WTC11 (cell line): Measurements from ENCODE around the gene EDEM2. TPM values are rescaled to one million over a fixed set of nuclear protein-coding genes. Genes with fewer than 3 reads are reported as not detected.
"Not testable (repeated sequence)": the region's sequence is repeated elsewhere in the genome, so short reads cannot be mapped to it uniquely, and the experiment has no call there.

Experiments used
- ATAC-seq: fragments of 200-7000 bp; cut with Tn5 transposase; 2 replicates; pipeline ENCODE4 v1.10.0; 2021; ENCODE audit warnings: mild to moderate bottlenecking, moderate library complexity
- CTCF ChIA-PET: fragments of 300-600 bp; sonication (Branson Sonifier 250); formaldehyde crosslinking; loops from one replicate; lab custom pipeline; 2021; ENCODE audit warnings: antibody characterized with exemption; lab: Charles Lee
- POLR2A ChIA-PET: fragments of 350-600 bp; sonication (Branson Sonifier 250); formaldehyde crosslinking; loops from one replicate; lab custom pipeline; 2021; ENCODE audit warnings: antibody characterized with exemption; lab: Charles Lee
- DNase-seq: peaks from one replicate; pipeline ENCODE4 v3.0.0; 2021; ENCODE audit warnings: low spot score
- H3K27ac Mint-ChIP-seq: 2 replicates; pipeline ENCODE4 v1.8.0; 2021; ENCODE audit warnings: mixed read lengths
- H3K27me3 Mint-ChIP-seq: 2 replicates; pipeline ENCODE4 v1.8.0; 2021; ENCODE audit warnings: low read depth, mild to moderate bottlenecking, moderate library complexity, mixed read lengths
- H3K36me3 Mint-ChIP-seq: 2 replicates; pipeline ENCODE4 v1.8.0; 2021; ENCODE audit warnings: mixed read lengths
- H3K4me1 Mint-ChIP-seq: 2 replicates; pipeline ENCODE4 v1.8.0; 2022; ENCODE audit warnings: mixed read lengths
- H3K4me3 Mint-ChIP-seq: 2 replicates; pipeline ENCODE4 v1.8.0; 2021; ENCODE audit warnings: mild to moderate bottlenecking, moderate library complexity, mixed read lengths
- H3K9me3 Mint-ChIP-seq: 2 replicates; pipeline ENCODE4 v1.8.0; 2021; ENCODE audit warnings: mixed read lengths
- AFF4 ChIP-seq: sonication (generic); formaldehyde crosslinking; IDR thresholded peaks from 2 replicates; pipeline ENCODE4 v1.8.1; 2023; ENCODE audit warnings: mild to moderate bottlenecking, missing genetic modification reagents, borderline replicate concordance
- E2F4 ChIP-seq: sonication (generic); formaldehyde crosslinking; IDR thresholded peaks from 2 replicates; pipeline ENCODE4 v1.8.1; 2022; ENCODE audit warnings: low read depth, mild to moderate bottlenecking, moderate library complexity, missing genetic modification reagents, borderline replicate concordance
- E2F5 ChIP-seq: sonication (generic); formaldehyde crosslinking; IDR thresholded peaks from 2 replicates; pipeline ENCODE4 v1.8.1; 2022; ENCODE audit warnings: mild to moderate bottlenecking, moderate library complexity, missing genetic modification reagents
- HMGXB4 ChIP-seq: sonication (generic); formaldehyde crosslinking; IDR thresholded peaks from 2 replicates; pipeline ENCODE4 v1.8.1; 2023; ENCODE audit warnings: mild to moderate bottlenecking, moderate library complexity, missing genetic modification reagents
- JAZF1 ChIP-seq: fragments of 250-450 bp; sonication (Bioruptor Pico); IDR thresholded peaks from 2 replicates; pipeline ENCODE4 v1.9.0; 2021; ENCODE audit warnings: moderate library complexity, mild to moderate bottlenecking, inconsistent platforms
- MLX ChIP-seq: sonication (generic); formaldehyde crosslinking; IDR thresholded peaks from 2 replicates; pipeline ENCODE4 v1.8.1; 2023; ENCODE audit warnings: mild to moderate bottlenecking, missing genetic modification reagents, moderate library complexity
- NFE2L1 ChIP-seq: sonication (generic); formaldehyde crosslinking; IDR thresholded peaks from 2 replicates; pipeline ENCODE4 v1.8.1; 2023; ENCODE audit warnings: missing genetic modification reagents
- OVOL2 ChIP-seq: fragments of 250-450 bp; sonication (Bioruptor Pico); IDR thresholded peaks from 2 replicates; pipeline ENCODE4 v1.9.0; 2021; ENCODE audit warnings: mild to moderate bottlenecking, borderline replicate concordance
- PREB ChIP-seq: sonication (generic); formaldehyde crosslinking; IDR thresholded peaks from 2 replicates; pipeline ENCODE4 v1.8.1; 2022; ENCODE audit warnings: mild to moderate bottlenecking, missing genetic modification reagents, moderate library complexity, borderline replicate concordance
- ZNF232 ChIP-seq: sonication (generic); formaldehyde crosslinking; IDR thresholded peaks from 2 replicates; pipeline ENCODE4 v1.8.0; 2022; ENCODE audit warnings: mild to moderate bottlenecking, missing genetic modification reagents
- total RNA-seq: library from RNA; stranded (reverse); gene quantifications from 3 replicates; pipeline ENCODE4 v1.2.3, GENCODE V29; 2021
- TF ChIP-seq, protein P1 (sequence below): sonication (generic); formaldehyde crosslinking; IDR thresholded peaks from 2 replicates; pipeline ENCODE4 v1.8.1; 2023; ENCODE audit warnings: mild to moderate bottlenecking, missing genetic modification reagents
- TF ChIP-seq, protein P2 (sequence below): fragments of 250-450 bp; sonication (Bioruptor Pico); IDR thresholded peaks from 2 replicates; pipeline ENCODE4 v1.9.0; 2021; ENCODE audit warnings: moderate library complexity, mild to moderate bottlenecking, inconsistent platforms, borderline replicate concordance
- TF ChIP-seq, protein P3 (sequence below): sonication (generic); formaldehyde crosslinking; conservative IDR thresholded peaks from 2 replicates; pipeline ENCODE4 v1.8.1; 2022; ENCODE audit warnings: mild to moderate bottlenecking, missing genetic modification reagents

The EDEM2 gene
- total RNA-seq, 1 experiment from 2014 or later: 22.7 TPM

DNA sequence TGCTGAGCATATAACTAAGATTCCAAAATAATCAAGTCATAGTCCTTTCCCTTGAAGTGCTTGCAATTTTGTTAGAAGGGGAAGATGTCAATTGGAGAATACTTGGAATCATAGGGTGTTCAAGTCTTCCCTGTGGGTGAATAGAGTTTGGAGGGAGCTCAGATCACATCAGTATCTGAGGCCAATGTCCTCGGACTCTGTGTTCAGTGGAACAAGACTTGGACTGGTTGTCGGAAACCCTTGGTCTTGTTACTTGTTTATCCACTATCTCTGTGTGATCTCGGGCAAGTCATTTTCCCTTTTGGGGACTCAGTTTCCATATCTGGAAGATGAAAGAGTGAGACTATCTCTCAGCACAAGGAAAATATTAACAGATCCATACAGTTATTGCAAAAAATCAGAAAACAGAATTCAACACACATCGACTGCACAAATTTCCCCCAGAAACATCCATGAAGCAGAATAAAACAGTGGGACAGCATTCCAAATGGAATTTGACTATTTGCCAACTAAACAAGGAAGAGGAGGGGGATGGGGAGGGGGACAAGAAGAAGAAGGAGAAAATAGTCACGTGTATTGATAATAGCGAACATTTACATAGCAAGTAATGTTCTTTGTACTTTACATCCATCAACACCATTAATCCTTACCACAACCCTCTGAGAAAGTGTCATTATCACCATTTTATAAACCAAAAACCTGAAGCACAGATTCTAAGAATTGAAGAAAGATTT is 3.9 kb upstream of the EDEM2 start:
- peaks cover 3% of the 10 kb centered on the region; the same call in 1 of the 2 replicates for H3K36me3 Mint-ChIP-seq
- H3K4me3 Mint-ChIP-seq: no peak overlapping the region
- H3K27ac Mint-ChIP-seq: no peak overlapping the region
- ChIA-PET CTCF (no interaction called here), POLR2A (no interaction called here)
- ATAC-seq: no peak
- DNase-seq: no peak
- H3K4me1 Mint-ChIP-seq: peaks cover 13% of the 10 kb centered on the region
- H3K9me3 Mint-ChIP-seq: peaks cover 4% of the 10 kb centered on the region; the same call in 1 of the 2 replicates
- no peak for TF ChIP-seq PREB
- TF ChIP-seq, protein P1, sequence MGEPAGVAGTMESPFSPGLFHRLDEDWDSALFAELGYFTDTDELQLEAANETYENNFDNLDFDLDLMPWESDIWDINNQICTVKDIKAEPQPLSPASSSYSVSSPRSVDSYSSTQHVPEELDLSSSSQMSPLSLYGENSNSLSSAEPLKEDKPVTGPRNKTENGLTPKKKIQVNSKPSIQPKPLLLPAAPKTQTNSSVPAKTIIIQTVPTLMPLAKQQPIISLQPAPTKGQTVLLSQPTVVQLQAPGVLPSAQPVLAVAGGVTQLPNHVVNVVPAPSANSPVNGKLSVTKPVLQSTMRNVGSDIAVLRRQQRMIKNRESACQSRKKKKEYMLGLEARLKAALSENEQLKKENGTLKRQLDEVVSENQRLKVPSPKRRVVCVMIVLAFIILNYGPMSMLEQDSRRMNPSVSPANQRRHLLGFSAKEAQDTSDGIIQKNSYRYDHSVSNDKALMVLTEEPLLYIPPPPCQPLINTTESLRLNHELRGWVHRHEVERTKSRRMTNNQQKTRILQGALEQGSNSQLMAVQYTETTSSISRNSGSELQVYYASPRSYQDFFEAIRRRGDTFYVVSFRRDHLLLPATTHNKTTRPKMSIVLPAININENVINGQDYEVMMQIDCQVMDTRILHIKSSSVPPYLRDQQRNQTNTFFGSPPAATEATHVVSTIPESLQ (CRISPR knock-in tag): no peak
- no peak for TF ChIP-seq AFF4 (CRISPR knock-in tag)
- TF ChIP-seq, protein P2, sequence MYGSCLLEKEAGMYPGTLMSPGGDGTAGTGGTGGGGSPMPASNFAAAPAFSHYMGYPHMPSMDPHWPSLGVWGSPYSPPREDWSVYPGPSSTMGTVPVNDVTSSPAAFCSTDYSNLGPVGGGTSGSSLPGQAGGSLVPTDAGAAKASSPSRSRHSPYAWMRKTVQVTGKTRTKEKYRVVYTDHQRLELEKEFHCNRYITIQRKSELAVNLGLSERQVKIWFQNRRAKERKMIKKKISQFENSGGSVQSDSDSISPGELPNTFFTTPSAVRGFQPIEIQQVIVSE (CRISPR knock-in tag): no peak
- H3K27me3 Mint-ChIP-seq: no peaks in the 10 kb centered on the region; the same call in 1 of the 2 replicates

- not testable (repeated sequence) for H3K9me3 Mint-ChIP-seq, H3K36me3 Mint-ChIP-seq, DNase-seq, H3K27me3 Mint-ChIP-seq, ATAC-seq
- POLR2A ChIA-PET: interaction anchor here (0.5 to 3.6 kb wide), 10 partner anchors 14 to 137 kb away, joined by 3 to 24 read pairs (median 5); partner anchors contain the start of genes EIF6, MMP24, MMP24OS and TRPC4AP
- peak overlapping the region; percentile 98 for H3K27ac Mint-ChIP-seq
- peaks cover 18% of the 10 kb centered on the region for H3K4me1 Mint-ChIP-seq
- CTCF ChIA-PET: interaction anchor here (0.6 to 3.8 kb wide), 21 partner anchors 14 to 300 kb away, joined by 3 to 76 read pairs (median 6); partner anchors contain the start of genes FAM83C, MMP24, MMP24OS and TRPC4AP
- H3K4me3 Mint-ChIP-seq: peak overlapping the region; percentile 95
Measured at GRCh38 chr20:35147575-35148071, 487 bp upstream of the EDEM2 start.

GRCh38 chr20:35146299-35146919 is 727 bp downstream of the EDEM2 start:
- peaks cover 18% of the 10 kb centered on the region for H3K4me1 Mint-ChIP-seq
- peak overlapping the region; percentile 95 for H3K4me3 Mint-ChIP-seq
- DNase-seq (peak; percentile 50), ATAC-seq (peak; percentile 33)
- peaks cover 8% of the 10 kb centered on the region for H3K36me3 Mint-ChIP-seq
- no peaks in the 10 kb centered on the region for H3K27me3 Mint-ChIP-seq
- ChIA-PET POLR2A (interaction anchor here (1.0 to 3.6 kb wide), 9 partner anchors 15 to 138 kb away, joined by 3 to 24 read pairs (median 5); partner anchors contain the start of genes EIF6, MMP24, MMP24OS and TRPC4AP), CTCF (interaction anchor here (0.6 to 3.8 kb wide), 18 partner anchors 15 to 301 kb away, joined by 3 to 76 read pairs (median 8); partner anchors contain the start of genes MMP24 and MMP24OS)
- H3K9me3 Mint-ChIP-seq: no peaks in the 10 kb centered on the region
- H3K27ac Mint-ChIP-seq: peak overlapping the region; percentile 98
- TF ChIP-seq HMGXB4 (CRISPR knock-in tag) (peak; percentile 71; the same call in 1 of the 2 replicates), ZNF232 (CRISPR knock-in tag) (0 out of 2 replicates have a peak, but pooled peaks have one; percentile 27), NFE2L1 (CRISPR knock-in tag) (no peak), E2F5 (CRISPR knock-in tag) (peak; percentile 17; the same call in 1 of the 2 replicates), MLX (CRISPR knock-in tag) (0 out of 2 replicates have a peak, but pooled peaks have one; percentile 30), OVOL2 (CRISPR knock-in tag) (no peak), E2F4 (no peak), JAZF1 (CRISPR knock-in tag) (no peak)
- TF ChIP-seq, protein P3, sequence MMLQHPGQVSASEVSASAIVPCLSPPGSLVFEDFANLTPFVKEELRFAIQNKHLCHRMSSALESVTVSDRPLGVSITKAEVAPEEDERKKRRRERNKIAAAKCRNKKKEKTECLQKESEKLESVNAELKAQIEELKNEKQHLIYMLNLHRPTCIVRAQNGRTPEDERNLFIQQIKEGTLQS (CRISPR knock-in tag): no peak
